ENCODE measurements around the gene PLCG1.

PLCG1 gene

DNA sequence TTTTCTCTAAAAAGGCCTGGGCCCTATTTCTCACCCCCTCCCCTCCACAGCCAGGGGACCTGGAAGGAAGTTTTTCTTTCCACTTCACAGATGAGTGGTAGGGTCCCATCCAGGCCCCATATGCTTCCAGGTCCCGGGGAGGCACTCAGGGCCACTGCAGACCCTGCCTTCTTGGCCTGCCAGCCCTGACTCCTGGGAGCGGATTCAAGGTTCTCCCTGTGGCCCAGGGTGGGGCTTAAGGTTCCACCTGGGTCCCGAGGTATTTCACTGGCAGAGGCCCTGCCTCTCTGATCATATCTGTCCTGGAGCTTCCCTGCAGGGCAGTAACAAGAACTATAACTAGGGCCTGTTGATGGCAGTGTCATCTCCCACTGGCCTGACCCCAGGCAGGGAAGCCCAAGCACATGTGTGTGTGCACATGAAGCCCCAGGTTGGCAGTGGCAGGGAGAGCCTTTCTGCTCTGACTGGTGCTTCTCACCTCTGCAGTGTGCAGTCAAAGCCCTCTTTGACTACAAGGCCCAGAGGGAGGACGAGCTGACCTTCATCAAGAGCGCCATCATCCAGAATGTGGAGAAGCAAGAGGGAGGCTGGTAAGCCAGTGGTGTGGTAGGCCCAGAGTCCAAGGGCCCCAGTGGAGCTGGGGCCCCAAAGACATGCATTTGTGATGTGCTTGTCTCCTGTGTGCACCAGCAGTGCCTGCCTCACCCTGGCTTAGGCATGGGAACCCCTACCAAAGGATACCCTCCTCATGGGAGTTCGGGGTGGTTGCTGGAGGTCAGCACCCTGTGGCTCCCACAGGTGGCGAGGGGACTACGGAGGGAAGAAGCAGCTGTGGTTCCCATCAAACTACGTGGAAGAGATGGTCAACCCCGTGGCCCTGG lies 31.2 kb downstream of the PLCG1 start:
- DNase-seq: no peak

DNA sequence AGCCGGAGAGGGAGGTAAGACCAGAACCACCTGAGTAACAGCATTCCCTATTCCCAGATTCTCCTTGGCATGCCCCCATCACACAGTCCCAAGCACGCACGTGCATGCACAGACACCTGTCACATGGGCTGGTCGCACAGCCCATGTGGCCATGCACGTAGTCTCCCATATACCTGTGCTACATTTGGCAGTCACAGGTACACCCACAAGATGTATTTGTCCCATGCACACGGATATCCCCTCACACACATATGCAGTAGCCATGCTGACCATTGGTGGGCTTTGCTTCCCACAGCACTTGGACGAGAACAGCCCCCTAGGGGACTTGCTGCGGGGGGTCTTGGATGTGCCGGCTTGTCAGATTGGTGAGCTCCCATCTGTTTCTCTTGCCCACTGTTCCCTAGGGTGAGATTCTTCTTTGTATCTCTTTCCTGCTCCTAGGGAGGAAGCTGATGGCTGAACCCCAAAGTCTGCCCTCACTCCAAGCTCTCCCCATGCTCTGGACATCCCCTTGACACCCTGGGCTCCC lies 31.9 kb downstream of the PLCG1 start:
- DNase-seq: no peak

DNA sequence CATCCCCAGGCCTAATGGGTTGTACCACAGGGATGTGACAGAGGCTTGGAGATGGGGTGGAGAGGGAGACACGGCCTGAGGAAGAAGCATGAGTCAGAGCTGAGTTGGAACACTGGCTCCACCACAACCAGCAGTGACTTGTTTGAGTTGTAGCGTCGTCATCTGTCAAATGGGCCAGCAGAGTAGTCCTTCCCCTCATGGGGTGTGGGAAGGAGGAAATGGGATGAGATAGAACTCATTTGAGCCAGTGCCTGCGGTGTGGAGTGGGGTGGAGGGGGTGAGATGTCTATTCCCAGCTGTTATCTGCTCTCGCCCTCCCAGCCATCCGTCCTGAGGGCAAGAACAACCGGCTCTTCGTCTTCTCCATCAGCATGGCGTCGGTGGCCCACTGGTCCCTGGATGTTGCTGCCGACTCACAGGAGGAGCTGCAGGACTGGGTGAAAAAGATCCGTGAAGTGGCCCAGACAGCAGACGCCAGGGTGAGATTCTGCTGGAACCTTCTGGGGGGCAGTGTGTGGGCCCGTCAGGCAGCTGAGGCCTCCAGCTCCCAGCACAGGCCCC lies 32.5 kb downstream of the PLCG1 start:
- no peak for DNase-seq

DNA sequence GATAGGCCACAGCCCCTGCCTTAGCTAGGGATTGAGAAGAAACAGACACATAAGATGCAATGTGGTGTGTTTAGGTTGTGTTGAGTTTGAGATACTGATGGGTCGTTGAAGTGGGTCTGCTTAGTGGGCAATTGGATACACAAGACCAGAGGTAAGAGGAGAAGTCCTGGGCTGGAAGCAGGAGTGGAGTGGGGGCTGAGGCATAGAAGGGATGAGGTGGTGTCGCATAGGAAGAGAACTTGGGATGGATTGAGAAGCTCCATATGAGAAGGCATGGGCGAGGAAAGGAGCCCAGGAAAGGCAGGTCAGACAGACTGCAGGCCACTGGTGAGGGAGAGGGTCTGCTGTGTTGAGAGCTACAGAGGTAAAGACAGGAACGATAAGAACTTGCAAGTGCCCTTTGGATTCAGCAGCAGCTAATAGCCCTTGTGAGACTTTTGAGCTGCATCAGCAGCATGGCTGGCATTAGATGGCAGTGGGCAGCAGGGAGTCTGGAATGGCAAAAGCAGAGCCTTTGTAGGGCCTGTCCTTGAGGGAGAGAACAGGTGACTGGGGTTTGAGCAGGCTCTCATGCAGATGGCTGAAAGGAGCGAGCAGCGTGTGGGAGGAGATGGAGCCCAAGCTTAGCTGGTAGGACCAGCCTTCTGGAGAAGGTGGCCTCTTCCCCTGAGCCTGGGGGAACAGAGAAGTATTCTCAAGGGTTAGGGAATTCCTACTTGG lies 33.2 kb downstream of the PLCG1 start:
- no peak for DNase-seq

DNA sequence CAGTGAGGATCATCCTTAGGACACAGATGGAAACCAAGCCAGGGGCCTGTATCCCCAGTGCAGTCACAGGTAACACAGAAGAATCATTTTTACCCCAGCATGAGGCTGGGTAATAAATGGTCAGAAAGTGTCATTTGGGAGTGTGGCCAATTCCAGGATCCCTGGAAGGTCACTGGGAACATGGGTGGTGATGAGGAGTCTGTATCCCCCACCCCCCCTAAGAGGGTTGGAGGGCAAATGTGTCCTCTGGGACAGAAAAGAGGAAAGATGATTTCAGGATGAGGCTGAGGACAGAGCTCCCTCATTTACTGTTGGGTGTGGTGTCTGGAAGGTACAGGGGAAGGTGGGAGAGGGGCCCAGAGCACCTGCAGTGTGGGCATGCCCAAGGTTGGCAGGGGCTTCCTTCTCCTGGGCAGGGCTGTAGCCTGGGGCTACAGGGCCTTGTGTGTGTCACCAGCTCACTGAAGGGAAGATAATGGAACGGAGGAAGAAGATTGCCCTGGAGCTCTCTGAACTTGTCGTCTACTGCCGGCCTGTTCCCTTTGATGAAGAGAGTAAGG lies 34.5 kb downstream of the PLCG1 start:
- no peak for DNase-seq

DNA sequence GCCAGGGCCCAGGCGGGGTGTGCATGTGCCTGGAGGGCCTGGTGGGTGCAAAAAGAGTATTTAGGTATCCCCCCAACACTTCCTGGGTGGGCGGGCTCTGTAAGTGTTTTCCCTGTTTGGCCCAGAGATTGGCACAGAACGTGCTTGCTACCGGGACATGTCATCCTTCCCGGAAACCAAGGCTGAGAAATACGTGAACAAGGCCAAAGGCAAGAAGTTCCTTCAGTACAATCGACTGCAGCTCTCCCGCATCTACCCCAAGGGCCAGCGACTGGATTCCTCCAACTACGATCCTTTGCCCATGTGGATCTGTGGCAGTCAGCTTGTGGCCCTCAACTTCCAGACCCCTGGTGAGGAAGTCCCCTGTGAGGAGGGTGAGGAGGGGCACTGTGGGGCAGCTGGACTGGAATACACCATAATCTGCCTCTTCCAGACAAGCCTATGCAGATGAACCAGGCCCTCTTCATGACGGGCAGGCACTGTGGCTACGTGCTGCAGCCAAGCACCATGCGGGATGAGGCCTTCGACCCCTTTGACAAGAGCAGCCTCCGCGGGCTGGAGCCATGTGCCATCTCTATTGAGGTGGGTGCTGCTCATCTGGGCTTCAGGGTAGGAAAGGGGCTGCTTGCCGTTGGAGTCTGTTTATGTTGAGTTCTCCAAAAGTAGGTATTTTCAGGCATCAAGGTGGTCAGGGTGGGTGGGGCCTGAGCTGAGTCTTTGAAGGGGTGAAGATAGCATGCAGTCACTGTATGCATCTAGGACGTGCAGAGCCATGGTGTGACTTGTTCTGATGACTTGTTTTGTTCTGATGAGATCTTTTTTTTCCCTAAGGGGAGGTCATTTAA lies 35.2 kb downstream of the PLCG1 start:
- no peak for DNase-seq

DNA sequence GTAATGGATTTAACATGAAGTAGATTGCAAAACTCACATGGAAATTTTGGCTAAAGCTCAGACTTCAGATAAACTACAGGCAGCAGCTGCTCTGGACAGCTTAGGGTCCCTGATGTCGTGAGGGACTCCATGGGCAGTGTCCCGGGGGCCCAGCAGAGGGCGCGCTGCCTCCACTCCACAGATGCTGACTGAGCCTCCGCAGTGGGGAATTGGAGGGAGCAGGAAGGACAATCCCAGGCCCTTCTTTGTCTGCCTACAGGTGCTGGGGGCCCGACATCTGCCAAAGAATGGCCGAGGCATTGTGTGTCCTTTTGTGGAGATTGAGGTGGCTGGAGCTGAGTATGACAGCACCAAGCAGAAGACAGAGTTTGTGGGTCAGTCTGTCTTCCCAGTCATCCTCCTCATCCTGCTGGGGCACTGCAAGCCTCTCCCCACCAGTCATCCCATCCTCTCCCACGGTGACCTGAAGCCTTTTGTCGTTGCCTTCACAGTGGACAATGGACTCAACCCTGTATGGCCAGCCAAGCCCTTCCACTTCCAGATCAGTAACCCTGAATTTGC lies 35.9 kb downstream of the PLCG1 start:
- DNase-seq: peak; percentile 52

DNA sequence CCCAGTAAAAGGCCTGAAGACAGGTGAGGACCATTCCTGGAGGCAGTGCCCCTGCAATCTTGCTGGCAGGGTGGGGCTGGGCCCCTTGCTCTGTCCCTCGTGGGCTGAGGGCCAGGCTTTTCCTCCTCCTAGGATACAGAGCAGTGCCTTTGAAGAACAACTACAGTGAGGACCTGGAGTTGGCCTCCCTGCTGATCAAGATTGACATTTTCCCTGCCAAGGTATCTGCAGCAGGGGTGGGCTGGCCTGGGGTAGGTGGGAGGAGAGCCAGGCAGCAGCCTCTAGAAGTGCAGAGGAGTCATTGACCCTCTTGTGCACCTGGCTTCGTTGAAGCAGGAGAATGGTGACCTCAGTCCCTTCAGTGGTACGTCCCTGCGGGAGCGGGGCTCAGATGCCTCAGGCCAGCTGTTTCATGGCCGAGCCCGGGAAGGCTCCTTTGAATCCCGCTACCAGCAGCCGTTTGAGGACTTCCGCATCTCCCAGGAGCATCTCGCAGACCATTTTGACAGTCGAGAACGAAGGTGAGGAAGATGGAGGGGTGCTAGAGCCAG lies 36.5 kb downstream of the PLCG1 start:
- no peak for DNase-seq

DNA sequence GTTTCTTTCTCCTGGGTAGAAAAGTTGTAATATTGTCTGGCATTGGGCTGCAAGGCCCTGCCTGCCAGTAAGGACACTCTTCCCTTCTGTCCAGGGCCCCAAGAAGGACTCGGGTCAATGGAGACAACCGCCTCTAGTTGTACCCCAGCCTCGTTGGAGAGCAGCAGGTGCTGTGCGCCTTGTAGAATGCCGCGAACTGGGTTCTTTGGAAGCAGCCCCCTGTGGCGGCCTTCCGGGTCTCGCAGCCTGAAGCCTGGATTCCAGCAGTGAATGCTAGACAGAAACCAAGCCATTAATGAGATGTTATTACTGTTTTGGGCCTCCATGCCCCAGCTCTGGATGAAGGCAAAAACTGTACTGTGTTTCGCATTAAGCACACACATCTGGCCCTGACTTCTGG lies 37.0 kb downstream of the PLCG1 start:
- DNase-seq: no peak

DNA sequence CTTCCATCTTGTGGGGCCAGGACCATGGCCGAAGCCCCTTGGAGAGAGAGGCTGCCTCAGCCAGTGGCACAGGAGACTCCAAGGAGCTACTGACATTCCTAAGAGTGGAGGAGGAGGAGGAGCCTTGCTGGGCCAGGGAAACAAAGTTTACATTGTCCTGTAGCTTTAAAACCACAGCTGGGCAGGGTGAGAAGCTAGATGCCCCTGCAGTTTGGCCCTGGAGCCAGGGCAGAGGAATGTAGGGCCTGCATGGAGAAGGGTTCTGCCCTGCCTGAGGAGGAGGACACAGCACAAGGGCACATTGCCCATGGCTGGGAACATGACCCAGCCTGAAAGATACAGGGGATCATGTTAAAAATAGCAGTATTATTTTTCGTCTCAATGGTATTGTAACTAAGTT lies 37.4 kb downstream of the PLCG1 start:
- DNase-seq: no peak

DNA sequence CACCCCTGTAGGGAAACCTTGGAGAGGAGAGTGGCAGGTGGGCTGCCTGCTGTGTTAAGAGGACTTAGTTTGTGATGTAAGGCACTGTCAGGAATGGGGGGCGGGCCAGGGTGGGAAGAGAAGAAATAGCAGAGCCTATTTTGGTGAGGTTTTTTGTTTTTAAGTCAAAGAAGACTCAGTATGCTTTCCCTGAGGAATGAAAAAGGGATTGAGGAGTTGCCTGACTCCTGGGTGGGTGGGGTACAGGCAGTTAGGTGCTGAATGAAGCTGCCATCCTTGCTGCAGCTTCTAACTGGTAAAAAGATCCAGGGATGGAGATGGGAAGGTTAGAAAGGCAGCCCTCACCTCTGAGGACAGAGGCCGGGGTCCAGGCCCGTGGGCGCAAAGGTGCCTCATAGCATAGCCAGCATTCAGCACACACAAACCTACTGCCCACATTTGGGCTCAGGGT lies 37.9 kb downstream of the PLCG1 start:
- DNase-seq: no peak

DNA sequence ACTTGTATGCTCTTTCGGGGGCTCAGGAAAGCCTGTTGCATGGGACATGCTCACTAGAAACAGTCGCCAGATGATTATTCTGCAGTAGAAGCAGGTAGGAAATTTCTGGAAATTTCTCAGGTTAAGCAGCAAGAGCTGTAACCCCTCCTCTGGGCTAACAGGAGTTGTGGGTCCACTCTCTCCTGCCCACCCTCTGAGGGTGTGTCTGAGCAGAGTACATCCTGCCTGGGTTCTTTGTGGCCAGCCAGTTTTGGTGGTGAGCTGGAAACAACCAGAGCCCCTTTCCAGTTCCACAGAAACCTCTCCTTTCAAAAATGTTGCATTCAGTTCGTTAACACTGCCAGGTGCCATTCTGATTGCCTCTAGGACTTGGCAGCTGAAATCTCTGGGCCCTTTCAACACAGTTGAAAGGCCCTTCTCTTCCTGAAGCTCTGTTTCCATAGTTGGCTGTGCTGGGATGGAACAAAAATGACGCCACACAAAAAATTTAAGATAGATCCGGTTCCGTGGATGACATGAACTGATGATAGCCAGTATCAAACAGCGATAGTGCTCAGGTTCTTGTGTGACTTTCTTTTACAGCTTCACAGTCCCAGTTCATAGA lies 38.5 kb downstream of the PLCG1 start:
- no peak for DNase-seq

DNA sequence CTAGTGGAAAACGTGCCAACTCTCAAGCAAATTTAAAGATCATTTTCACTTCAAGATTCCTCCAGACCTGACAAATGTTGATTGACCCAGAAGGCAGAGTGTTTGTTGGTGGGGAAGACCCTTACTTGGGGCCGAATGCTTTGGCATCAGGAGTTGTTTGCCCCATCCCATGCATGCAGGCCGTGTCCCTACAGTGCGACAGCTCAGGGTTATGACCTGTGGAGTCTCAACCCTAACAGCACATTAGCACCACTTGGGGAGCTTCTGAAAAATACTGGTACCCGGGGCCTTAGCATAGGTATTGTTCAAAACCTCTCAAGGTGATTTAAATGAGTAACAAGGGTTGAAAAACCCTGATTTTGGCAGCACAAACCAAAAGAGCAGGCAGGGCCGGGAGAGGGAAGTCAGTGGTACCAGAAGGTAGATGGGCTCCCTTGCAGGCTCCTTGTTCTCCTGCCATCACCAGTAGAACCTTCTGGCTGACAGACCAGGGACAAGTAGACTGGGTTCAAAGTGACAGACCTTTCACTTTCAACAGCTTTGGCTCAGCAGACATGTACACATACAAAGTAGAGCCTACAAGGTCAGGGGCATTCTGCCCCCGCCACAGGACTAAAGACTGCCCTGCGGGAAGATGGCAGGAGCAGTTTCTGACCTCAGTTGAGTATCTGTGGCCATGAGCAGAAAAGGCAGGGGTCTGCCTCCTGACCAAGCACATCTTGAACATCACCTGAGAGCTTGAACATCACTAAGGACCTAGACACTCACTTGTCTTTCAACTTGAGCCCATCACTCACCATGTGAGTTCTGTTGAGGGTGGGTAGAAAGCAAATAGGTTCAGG lies 39.6 kb downstream of the PLCG1 start:
- no peak for DNase-seq

DNA sequence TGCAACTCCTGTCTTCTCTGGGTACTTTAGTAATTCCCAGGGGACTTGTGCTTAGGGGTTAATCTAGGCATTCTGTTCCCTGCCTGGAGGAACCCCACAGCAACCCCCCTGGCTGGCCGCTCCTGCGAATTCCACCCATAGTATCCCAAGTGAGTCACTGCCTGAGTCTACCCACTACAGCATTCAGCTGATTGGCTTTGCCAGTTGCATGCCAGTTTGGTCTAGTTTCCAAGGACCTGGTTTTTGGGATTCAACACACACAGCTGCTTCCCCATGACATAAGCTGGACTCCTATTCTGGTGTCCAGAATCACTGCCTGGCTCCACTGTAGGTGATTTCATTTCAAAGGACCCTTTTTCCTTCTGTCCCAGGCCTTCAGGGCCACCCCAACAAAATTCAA lies 40.3 kb downstream of the PLCG1 start:
- DNase-seq: no peak

DNA sequence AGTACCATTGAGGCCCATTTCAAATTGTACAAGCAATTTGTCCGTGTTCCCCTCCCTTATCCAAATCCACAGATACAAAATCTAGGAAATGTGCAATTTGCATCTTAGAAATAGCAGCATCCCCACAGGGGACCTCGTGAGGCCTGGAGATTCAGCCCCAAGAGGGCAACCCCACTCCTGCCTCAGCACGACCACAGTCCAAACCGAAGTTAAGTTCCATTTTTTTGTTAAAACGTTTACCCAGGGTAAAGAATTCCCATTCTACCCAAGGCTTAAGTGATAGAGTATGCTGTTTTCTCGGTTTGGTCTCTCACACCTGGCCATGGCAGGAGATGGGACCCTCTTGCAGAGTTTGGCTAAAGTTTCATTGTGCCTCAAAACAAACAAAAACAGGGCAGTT lies 41.2 kb downstream of the PLCG1 start:
- no peak for DNase-seq

DNA sequence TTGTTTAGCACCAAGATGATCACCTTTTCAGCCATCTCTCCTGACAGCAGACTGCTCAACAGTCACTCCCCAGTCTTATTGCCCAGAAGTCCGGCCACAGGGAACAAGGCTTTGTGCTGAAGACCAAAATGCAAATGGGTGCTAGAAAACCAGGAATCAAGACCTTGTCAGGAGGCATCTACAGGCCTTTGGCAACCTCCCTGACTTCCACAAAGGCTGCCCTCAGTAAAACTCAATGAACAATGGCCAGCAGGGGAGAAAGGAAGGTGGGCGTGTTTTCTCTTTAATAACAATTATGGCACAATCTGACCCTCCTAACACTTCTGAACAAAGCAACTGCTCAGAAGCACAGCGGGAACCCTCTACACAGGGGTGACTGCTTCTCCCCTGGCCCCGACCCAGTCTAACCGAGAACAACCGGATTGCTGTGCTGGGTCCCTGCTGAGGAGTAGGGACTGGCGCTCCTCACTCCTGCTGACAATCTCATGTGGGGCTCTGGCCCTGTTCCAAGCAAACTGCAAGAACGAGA lies 41.6 kb downstream of the PLCG1 start:
- no peak for DNase-seq

DNA sequence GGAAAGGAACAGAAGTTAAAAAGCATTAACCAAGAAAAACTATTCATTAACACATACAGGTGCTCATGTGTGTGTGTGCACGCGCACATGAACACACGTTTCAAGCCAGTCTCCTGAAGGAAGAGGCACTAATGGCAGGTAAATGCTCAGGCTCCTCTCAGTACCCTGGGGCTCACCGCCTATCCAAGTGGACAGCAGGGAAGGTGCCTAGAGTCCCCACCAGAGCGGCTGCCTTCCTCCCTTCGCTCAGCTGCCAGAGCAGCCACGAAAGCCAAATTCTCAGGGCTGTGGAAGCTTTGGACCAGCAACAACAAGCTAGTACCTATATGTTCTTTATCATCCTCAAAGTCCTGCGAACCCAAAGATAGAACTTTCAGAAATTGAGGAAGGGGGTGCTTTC lies 42.6 kb downstream of the PLCG1 start:
- DNase-seq: no peak

DNA sequence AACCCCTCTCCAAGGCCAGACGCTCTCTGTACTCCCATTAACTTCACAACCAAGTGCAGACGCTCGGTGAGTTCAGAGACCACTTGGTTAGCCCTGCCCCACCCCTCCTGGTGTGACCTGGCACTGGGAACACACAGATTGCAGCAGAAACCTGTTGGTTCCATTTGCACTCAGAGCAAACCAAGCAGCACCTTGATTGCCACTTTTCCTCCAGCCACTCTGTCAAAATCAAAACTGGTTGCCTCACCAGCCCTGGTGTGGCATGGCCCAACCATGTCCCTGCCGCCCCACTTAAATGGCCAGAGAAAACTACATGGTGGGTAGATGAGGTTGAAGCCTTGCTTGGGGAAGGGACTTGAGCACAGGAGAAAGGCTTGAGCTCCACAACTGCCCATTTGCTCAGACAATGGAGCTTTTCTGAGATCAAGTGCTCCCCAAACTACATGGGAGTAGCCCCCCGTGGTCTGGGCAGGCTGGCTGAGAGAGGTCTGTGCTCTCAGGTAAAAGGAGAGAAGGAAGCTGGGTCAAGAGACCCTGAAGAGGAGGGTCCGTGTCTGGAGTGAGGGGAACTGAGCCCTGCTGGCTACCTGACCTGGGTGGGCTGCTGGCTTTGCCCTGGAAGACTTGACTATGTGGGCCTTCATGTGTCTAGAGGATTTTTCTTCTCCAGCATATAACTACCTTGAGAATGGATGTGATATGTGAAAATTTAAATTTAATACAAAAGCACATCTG lies 43.4 kb downstream of the PLCG1 start:
- no peak for DNase-seq

DNA sequence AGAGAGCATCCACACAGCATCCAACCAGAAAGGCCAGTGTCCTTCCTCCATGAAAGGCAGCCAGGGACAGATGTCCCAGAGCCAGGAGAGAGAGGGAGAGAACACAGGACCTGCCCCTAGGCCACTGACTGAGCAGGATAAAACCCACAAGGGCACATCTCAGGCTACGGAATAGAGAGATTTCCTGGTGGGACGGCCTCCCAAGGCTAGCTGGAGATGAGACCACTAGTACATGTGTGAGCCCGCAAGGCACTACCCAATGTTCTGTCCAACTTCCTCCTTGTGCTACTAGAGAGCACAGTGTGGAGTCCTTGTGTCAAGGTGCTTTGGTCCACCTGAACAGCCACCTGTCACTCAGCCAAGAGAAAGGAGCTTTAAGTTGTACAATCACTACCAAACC lies 44.2 kb downstream of the PLCG1 start:
- no peak for DNase-seq
